ENCODE measurements around the gene SLX4IP. TPM values are rescaled to one million over a fixed set of nuclear protein-coding genes. Genes with fewer than 3 reads are reported as not detected.

Gene SLX4IP
- total and polyA plus RNA-seq, 5 experiments from 2014 or later, result 1.5 to 6.3 (median 2.5) TPM

DNA sequence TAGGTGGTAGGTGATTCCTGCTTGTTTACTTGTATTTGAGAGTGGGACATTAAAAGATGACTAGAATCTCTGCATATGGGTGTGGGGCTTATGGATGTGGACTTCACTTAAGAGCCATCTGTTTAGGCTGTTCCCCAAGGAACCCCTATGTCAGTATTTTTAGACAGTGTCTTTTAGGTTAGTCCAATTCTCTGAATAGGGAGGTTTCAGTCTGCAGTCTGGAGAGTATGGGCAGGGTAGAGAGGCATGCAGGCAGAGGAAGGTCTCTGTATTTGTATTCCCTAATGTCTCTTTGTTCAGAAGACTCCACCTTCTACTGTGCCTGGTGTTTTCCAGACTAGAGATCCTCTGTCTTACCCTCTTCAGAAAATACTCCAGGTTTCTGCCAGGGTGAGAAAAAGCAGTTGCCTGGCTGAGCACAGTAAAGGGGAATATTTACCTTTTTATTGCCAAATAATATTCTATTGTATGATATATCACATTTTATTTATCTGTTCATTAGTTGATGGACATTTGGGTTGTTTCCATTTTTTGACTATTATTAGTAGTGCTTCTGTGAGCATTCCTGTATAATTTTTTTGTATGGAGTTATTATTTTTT, 19.1 kb downstream of the SLX4IP start:
- peak overlapping the region in 7 of 10 donors; percentile 1 to 85 (median 42) for H3K27ac Mint-ChIP-seq
- DNase-seq (no peak), ATAC-seq (no peak)
- POLR2A ChIA-PET, result no interaction called here
- peaks cover 11 to 18% (median 17%) of the 10 kb centered on the region in 4 donors for H3K4me1 Mint-ChIP-seq
- no peaks in the 10 kb centered on the region for H3K27me3 Mint-ChIP-seq
- peaks cover 0 to 15% (median 8%) of the 10 kb centered on the region in 9 donors for H3K9me3 Mint-ChIP-seq
- peaks cover 15 to 23% (median 18%) of the 10 kb centered on the region in 3 donors for H3K36me3 Mint-ChIP-seq
- H3K4me3 Mint-ChIP-seq, result peak overlapping the region in 4 of 10 donors; percentile 16 to 58 (median 40)

DNA sequence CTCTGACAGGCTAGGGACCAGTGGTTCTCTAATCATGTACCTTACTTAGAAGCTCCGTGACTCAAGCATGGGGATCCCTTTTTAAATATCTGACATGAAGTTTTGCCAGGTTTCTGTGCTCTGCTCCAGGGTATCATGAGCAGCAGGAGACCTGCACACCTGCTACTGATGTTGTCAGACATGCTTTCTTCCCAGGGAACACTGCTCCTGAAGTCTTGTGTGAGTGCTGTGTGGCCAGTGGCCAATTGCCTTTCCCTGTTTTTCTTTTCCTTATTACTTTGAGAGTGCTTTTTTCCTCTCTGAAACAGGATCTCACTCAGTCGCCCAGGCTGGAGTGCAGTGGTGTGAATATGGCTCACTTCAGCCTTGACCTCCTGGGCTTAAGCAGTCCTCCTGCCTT, 26.4 kb downstream of the SLX4IP start:
- POLR2A ChIA-PET, result no interaction called here
- Mint-ChIP-seq H3K27me3 (no peaks in the 10 kb centered on the region), H3K9me3 (peaks cover 7 to 12% (median 9%) of the 10 kb centered on the region in 9 donors), H3K4me1 (peaks cover 2 to 9% (median 6%) of the 10 kb centered on the region in 4 donors), H3K27ac (peak overlapping the region in 1 of 10 donors; percentile 2), H3K36me3 (peaks cover 40 to 56% (median 42%) of the 10 kb centered on the region in 3 donors), H3K4me3 (no peak overlapping the region)
- ATAC-seq (no peak), DNase-seq (no peak)

DNA sequence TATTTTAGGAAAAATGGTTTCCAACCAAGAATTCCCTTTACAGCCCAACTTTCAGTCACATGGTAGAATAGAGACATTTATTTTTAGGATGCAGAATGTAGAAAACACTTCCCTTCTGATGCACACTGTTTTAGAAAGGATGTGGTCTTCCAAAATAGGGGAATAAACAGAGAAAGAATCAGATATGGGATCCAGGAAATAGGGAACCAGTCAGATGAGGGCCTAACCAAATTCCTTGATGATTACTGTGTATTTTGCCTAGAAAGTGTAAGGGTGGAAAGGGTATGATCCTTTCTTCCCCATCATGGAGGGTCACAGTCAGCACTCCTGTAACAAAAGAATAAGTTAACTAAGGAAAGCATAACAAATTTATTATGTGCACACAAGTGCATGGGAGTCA, 27.4 kb downstream of the SLX4IP start:
- ATAC-seq (no peak), DNase-seq (no peak)
- no peak overlapping the region for H3K4me3 Mint-ChIP-seq
- H3K36me3 Mint-ChIP-seq, result peaks cover 34 to 49% (median 38%) of the 10 kb centered on the region in 3 donors
- H3K9me3 Mint-ChIP-seq, result peaks cover 1 to 12% (median 3%) of the 10 kb centered on the region in 9 donors
- peak overlapping the region in 1 of 10 donors; percentile 3 for H3K27ac Mint-ChIP-seq
- H3K4me1 Mint-ChIP-seq, result peaks cover 2 to 9% (median 6%) of the 10 kb centered on the region in 4 donors
- no peaks in the 10 kb centered on the region for H3K27me3 Mint-ChIP-seq
- POLR2A ChIA-PET, result no interaction called here

DNA sequence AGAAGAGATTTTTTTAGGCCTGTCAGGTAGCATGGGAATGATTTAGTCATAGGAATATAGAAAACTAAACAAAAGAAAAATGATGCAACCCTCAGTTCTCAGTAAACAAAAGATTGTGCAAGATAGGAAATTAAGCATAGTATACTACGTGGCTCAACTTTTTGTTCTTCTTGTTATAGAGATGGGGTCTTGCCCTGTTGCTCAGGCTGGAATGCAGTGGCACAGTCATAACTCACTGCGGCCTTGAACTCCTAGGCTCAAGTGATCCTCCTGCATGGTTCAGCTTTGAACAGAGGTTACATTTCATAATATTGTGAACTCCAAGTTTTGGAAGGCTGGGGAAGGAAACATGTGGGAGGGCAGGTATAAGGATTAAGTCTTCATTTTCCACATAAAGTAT, 28.5 kb downstream of the SLX4IP start:
- POLR2A ChIA-PET, result no interaction called here
- DNase-seq, result no peak
- no peak overlapping the region for H3K27ac Mint-ChIP-seq
- H3K36me3 Mint-ChIP-seq, result peaks cover 28 to 40% (median 39%) of the 10 kb centered on the region in 3 donors
- peaks cover 2 to 18% (median 9%) of the 10 kb centered on the region in 4 donors for H3K4me1 Mint-ChIP-seq
- H3K9me3 Mint-ChIP-seq, result peaks cover 0 to 12% (median 0%) of the 10 kb centered on the region in 9 donors
- H3K27me3 Mint-ChIP-seq, result no peaks in the 10 kb centered on the region
- H3K4me3 Mint-ChIP-seq, result no peak overlapping the region
- no peak for ATAC-seq

DNA sequence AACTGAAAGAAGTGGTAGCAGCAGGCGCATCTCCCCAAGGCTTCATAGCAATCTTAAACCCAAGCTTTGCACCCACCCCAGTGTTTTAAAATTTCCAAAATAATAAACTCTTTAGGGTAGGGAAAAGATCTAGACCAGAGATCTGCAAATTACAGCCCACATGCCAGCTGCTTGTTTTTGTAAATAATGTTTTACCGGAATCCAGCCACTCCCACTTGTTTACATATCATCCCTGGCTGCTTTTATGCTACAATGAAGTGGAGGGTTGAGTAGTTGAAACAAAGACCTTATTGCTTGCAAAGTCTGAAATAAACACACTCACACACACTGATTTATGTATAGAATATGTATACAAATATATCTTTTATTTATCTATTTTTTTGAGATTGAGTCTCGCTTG, 30.0 kb downstream of the SLX4IP start:
- POLR2A ChIA-PET, result no interaction called here
- Mint-ChIP-seq H3K36me3 (peaks cover 16 to 32% (median 31%) of the 10 kb centered on the region in 3 donors), H3K4me1 (peaks cover 4 to 18% (median 10%) of the 10 kb centered on the region in 4 donors), H3K27me3 (no peaks in the 10 kb centered on the region), H3K4me3 (no peak overlapping the region), H3K27ac (no peak overlapping the region), H3K9me3 (peaks cover 0 to 12% (median 0%) of the 10 kb centered on the region in 9 donors)
- DNase-seq, result no peak
- ATAC-seq, result no peak

DNA sequence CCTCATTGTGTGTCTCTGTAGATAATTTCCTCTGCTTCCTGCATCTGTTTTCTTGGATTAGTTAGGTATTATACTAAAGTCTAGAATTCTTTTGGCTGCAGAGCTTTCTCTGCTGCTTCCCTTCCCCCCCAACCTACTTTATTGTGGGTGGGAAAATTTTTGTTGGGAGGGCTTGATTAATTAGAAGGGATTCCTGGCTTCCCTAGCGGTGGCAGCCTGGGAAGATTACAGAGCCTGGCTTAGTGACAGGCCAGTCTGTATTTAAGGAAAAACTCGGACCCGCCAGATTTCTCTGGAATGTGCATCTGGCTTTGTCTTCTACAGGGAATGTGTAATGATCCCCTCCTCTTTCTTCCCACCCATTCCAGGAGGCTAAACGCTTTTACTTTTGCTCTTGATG, 31.2 kb downstream of the SLX4IP start:
- H3K4me1 Mint-ChIP-seq, result peaks cover 6 to 11% (median 8%) of the 10 kb centered on the region in 4 donors
- DNase-seq (no peak), ATAC-seq (no peak)
- H3K9me3 Mint-ChIP-seq, result peaks cover 0 to 12% (median 0%) of the 10 kb centered on the region in 9 donors
- H3K27me3 Mint-ChIP-seq, result no peaks in the 10 kb centered on the region
- H3K27ac Mint-ChIP-seq, result no peak overlapping the region
- H3K36me3 Mint-ChIP-seq, result peaks cover 11 to 30% (median 24%) of the 10 kb centered on the region in 3 donors
- POLR2A ChIA-PET, result no interaction called here
- no peak overlapping the region for H3K4me3 Mint-ChIP-seq

DNA sequence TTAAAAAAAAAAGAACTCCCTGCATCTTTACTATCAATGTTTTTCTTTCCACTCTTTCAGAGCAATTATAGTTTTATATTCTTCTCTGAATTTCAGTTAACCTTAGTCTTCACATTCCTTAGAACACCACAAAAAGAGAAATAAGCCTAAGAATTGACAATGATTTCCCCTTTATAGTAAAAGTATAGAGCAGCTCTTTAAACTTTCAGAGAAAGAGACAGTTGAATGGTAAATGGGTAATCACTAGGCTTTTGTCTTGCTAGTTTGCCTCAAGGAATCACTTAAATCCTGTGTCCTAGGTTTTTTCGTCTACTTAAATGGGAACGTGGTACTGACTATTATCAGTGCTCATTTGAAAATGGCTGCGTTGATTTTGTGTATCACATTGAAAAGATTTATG, 31.8 kb downstream of the SLX4IP start:
- Mint-ChIP-seq H3K4me1 (peaks cover 6 to 9% (median 8%) of the 10 kb centered on the region in 4 donors), H3K36me3 (peaks cover 11 to 35% (median 24%) of the 10 kb centered on the region in 3 donors), H3K9me3 (peaks cover 0 to 12% (median 0%) of the 10 kb centered on the region in 9 donors), H3K27me3 (no peaks in the 10 kb centered on the region), H3K4me3 (no peak overlapping the region), H3K27ac (no peak overlapping the region)
- no peak for DNase-seq
- no peak for ATAC-seq
- POLR2A ChIA-PET, result no interaction called here

DNA sequence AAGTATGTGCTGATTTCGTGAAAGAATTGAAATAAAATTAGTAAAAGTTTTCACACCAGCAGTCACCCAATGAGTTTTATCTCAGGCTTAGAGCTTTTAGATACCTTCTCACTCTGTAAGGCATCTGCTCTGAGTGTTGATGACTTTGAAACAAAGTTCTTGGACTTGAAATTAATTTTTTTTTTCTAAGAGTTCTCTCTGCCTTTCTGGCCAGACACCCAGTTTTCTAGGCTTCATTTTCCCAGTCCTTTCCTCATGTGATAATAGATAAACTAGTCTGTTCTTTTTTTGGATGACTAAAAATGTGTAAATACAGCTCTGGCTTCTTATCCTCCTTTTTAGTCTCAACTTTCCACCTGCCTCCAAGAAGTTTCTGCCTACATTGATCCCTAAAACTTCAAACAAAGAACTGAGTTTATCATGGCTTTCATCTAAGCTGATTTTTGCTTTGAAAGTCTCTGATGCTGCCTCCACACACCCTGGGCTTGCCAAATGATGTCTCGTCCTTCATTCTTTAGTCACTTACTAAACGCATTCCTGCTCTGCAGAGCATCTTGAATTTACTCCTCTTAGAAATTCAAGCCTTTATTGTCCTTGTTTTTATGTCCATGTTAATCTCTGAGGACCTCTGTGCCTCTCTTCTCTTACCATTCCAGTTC, 32.7 kb downstream of the SLX4IP start:
- ATAC-seq, result no peak
- H3K27me3 Mint-ChIP-seq, result no peaks in the 10 kb centered on the region
- H3K4me3 Mint-ChIP-seq, result no peak overlapping the region
- DNase-seq, result no peak
- peak overlapping the region in 1 of 10 donors; percentile 5 for H3K27ac Mint-ChIP-seq
- peaks cover 0 to 9% (median 0%) of the 10 kb centered on the region in 9 donors for H3K9me3 Mint-ChIP-seq
- POLR2A ChIA-PET, result no interaction called here
- peaks cover 6 to 9% (median 8%) of the 10 kb centered on the region in 4 donors for H3K4me1 Mint-ChIP-seq
- peaks cover 6 to 27% (median 22%) of the 10 kb centered on the region in 3 donors for H3K36me3 Mint-ChIP-seq

DNA sequence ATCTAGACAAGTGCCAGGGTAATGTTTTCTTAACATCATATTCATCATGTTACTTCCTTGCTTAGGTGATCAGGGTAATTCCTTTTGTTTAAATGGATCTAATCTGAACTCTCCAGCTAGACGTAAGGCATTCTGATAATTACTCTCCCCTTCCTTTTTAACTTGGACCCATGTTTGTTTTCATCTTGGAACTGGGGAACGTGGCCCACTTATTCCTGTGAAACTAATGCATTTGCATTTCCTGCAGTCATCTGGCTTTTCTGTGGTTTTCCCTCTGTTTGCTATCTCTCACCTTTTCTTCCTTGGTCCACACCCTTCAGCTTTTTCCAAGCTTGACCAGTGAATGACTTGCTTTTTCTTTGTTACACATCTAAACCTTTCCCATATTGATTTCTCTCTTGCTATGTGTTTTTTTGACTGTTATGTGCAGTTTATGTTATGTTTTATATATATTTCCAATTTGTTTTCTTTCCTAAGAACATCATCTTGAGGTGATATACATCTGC, 33.3 kb downstream of the SLX4IP start:
- H3K27ac Mint-ChIP-seq, result peak overlapping the region in 2 of 10 donors; percentile 13
- DNase-seq, result no peak

DNA sequence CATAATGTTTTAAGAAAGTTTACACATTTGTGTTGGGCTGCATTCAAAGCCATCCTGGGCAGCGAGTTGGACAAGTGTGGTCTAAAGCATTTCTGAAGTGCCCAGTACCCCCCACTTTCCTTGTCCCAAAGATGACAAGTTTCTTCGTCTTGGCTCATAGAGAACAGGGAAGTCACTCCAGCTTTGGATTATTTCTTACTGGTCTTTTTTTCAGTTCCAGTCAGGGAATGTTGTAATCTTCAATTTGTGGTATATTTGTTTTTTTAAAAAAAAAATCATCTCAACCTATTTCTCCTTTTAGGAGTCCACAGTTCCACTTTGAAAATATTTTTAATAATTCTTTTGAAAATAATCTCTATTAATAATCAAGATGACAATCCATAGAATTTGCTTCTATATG, 34.0 kb downstream of the SLX4IP start:
- no peak for DNase-seq
- H3K27me3 Mint-ChIP-seq, result no peaks in the 10 kb centered on the region
- POLR2A ChIA-PET, result interaction anchor here (0.8 kb wide), 1 partner anchor 20 kb away, joined by 3 read pairs; no protein-coding TSS in a partner anchor
- peak overlapping the region in 1 of 10 donors; percentile 13 for H3K27ac Mint-ChIP-seq
- H3K4me3 Mint-ChIP-seq, result no peak overlapping the region
- peaks cover 7 to 11% (median 9%) of the 10 kb centered on the region in 4 donors for H3K4me1 Mint-ChIP-seq
- no peaks in the 10 kb centered on the region for H3K9me3 Mint-ChIP-seq
- no peak for ATAC-seq
- H3K36me3 Mint-ChIP-seq, result peaks cover 0 to 19% (median 15%) of the 10 kb centered on the region in 3 donors

More for the DNA sequence above, 33.3 kb downstream of the SLX4IP start:
- H3K4me1 Mint-ChIP-seq, result peaks cover 7 to 9% (median 8%) of the 10 kb centered on the region in 4 donors
- no peaks in the 10 kb centered on the region for H3K27me3 Mint-ChIP-seq
- peaks cover 0 to 3% (median 0%) of the 10 kb centered on the region in 9 donors for H3K9me3 Mint-ChIP-seq
- peaks cover under 1 to 24% (median 18%) of the 10 kb centered on the region in 3 donors for H3K36me3 Mint-ChIP-seq
- POLR2A ChIA-PET, result interaction anchor here (0.8 kb wide), 1 partner anchor 21 kb away, joined by 3 read pairs; no protein-coding TSS in a partner anchor
- no peak for ATAC-seq
- H3K4me3 Mint-ChIP-seq, result no peak overlapping the region

DNA sequence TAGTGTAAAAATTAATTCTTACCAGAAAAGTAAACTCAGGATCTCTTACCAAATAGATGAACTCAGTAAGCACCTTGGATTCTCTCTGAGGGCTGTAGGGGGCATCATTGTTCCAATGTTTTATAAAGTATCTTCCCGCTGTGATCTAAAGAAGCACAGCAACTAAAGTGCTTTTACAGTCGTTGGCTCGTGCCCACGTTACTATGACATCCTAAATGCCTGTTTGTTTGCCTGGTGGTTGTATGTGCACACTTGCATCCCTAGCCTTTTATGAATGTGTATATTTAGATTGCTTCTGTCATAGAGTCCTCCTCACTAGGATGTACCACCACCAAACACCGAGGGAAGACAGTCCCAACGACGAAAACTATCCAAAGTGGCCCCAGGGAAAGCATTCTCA, 34.5 kb downstream of the SLX4IP start:
- peak overlapping the region in 2 of 10 donors; percentile 35 to 43 for H3K27ac Mint-ChIP-seq
- H3K27me3 Mint-ChIP-seq, result no peaks in the 10 kb centered on the region
- peaks cover 10 to 16% (median 14%) of the 10 kb centered on the region in 4 donors for H3K4me1 Mint-ChIP-seq
- H3K9me3 Mint-ChIP-seq, result no peaks in the 10 kb centered on the region
- peak in 1 of 2 donors; percentile 43 for ATAC-seq
- peak in 5 of 10 donors; percentile 5 to 24 (median 10) for DNase-seq
- H3K4me3 Mint-ChIP-seq, result no peak overlapping the region
- POLR2A ChIA-PET, result no interaction called here
- H3K36me3 Mint-ChIP-seq, result peaks cover 0 to 19% (median 15%) of the 10 kb centered on the region in 3 donors

DNA sequence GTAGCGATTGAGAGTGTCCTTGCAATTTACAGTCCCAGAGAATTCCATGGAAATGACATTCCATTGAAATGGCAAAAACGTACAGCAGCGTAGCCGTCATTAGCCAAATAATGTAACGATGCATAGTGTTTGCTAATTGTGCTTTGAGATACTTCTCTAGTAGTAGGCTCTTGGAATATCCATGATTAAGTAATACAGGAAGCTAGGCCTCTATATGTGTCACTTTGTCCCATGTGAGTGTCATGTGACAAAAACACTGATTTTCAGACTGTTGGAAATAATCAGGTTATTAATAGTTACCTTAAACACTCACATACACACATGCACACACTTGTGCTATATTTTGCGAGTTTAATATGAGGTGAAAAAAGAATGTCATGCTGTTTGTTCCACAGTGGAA, 35.2 kb downstream of the SLX4IP start:
- H3K4me3 Mint-ChIP-seq, result no peak overlapping the region
- POLR2A ChIA-PET, result no interaction called here
- no peaks in the 10 kb centered on the region for H3K27me3 Mint-ChIP-seq
- no peak for ATAC-seq
- H3K9me3 Mint-ChIP-seq, result no peaks in the 10 kb centered on the region
- peaks cover 16 to 23% (median 20%) of the 10 kb centered on the region in 4 donors for H3K4me1 Mint-ChIP-seq
- peak overlapping the region in 2 of 10 donors; percentile 43 to 78 for H3K27ac Mint-ChIP-seq
- H3K36me3 Mint-ChIP-seq, result peaks cover 0 to 19% (median 14%) of the 10 kb centered on the region in 3 donors
- DNase-seq, result no peak

DNA sequence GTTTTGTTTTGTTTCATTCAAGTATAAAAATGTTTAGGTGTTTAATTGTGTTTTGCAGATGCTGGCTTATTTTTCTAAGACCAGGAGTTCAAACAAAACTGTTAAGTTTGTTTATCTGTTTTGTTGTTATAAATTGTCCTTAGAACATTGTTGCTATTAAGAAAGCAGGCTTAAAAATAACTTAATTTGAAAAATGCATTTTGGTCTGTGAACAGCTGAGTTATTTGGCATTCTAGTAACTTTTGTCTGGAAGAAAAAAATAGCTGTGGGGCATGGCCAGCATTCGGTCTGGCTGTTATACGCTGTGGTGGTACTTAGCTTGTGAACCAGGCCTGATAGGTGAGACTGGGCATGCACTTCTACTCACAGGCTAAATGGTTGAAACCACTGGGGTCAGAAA, 37.8 kb downstream of the SLX4IP start:
- H3K4me3 Mint-ChIP-seq, result no peak overlapping the region
- peaks cover 0 to 19% (median 9%) of the 10 kb centered on the region in 3 donors for H3K36me3 Mint-ChIP-seq
- DNase-seq (no peak), ATAC-seq (no peak)
- POLR2A ChIA-PET, result no interaction called here
- H3K9me3 Mint-ChIP-seq, result no peaks in the 10 kb centered on the region
- peak overlapping the region in 1 of 10 donors; percentile 14 for H3K27ac Mint-ChIP-seq
- H3K27me3 Mint-ChIP-seq, result no peaks in the 10 kb centered on the region
- peaks cover 16 to 41% (median 25%) of the 10 kb centered on the region in 4 donors for H3K4me1 Mint-ChIP-seq
